C4-2B (cell line): ENCODE results near the gene ALDH1A2.

Experiments used
- CTCF ChIP-seq: fragments of 450-650 bp; conservative IDR thresholded peaks from 2 replicates; pipeline ENCODE4 v1.5.1; 2017; ENCODE audit warnings: mild to moderate bottlenecking
- ZFX ChIP-seq: fragments of 450-650 bp; IDR thresholded peaks from 2 replicates; pipeline ENCODE4 v1.6.1; 2017

- TF ChIP-seq CTCF (peak; percentile 65), ZFX (no peak)
Observed at GRCh38 chr15:58056015-58056414, 9.5 kb downstream of the ALDH1A2 start.
